Activated T-cell treated with anti-CD3 and anti-CD28 coated beads for 4 hours (primary cell): ENCODE results near the gene DNM3.
A peak's percentile ranks its signal among the peaks of the same experiment; 100 is the strongest.
"Not testable (repeated sequence)": the region's sequence is repeated elsewhere in the genome, so short reads cannot be mapped to it uniquely, and the experiment has no call there.

Source experiments
- DNase-seq: peaks from one replicate; pipeline ENCODE4 v3.0.0-alpha.2; 2020

The DNM3 gene

GRCh38 chr1:172406968-172407367 lies 565.7 kb downstream of the DNM3 start:
- DNase-seq: no peak

- no peak for DNase-seq
Measured at GRCh38 chr1:172408958-172409357, 567.7 kb downstream of the DNM3 start.

- DNase-seq: no peak
Measured at GRCh38 chr1:172410027-172410426, 568.7 kb downstream of the DNM3 start.

GRCh38 chr1:172411791-172412338 lies 570.6 kb downstream of the DNM3 start:
- no peak for DNase-seq

- no peak for DNase-seq
Measured at GRCh38 chr1:172414331-172414730, 573.0 kb downstream of the DNM3 start.

- DNase-seq: no peak
Measured at GRCh38 chr1:172416496-172417035, 575.3 kb downstream of the DNM3 start.

- no peak for DNase-seq
Measured at GRCh38 chr1:172417557-172417956, 576.3 kb downstream of the DNM3 start.

- no peak for DNase-seq
Measured at GRCh38 chr1:172420385-172420784, 579.1 kb downstream of the DNM3 start, which contains the start of gene C1orf105. C1orf105 (plus strand) TSS chr1:172420685; CDS start chr1:172420886, 201 bp downstream.

- no peak for DNase-seq
Measured at GRCh38 chr1:172421974-172422604, 580.8 kb downstream of the DNM3 start.

- DNase-seq: no peak
Measured at GRCh38 chr1:172423336-172423735, 582.0 kb downstream of the DNM3 start.

GRCh38 chr1:172425339-172425738 lies 584.0 kb downstream of the DNM3 start:
- no peak for DNase-seq

- DNase-seq: no peak
Measured at GRCh38 chr1:172427191-172427590, 585.9 kb downstream of the DNM3 start.

- DNase-seq: peak; percentile 29
Measured at GRCh38 chr1:172429331-172430127, 588.2 kb downstream of the DNM3 start.

GRCh38 chr1:172430128-172430454 lies 588.8 kb downstream of the DNM3 start:
- DNase-seq: no peak

- no peak for DNase-seq
Measured at GRCh38 chr1:172431204-172431603, 589.9 kb downstream of the DNM3 start.

GRCh38 chr1:172431721-172432192 lies 590.5 kb downstream of the DNM3 start:
- DNase-seq: no peak

GRCh38 chr1:172437183-172437582 lies 595.9 kb downstream of the DNM3 start:
- DNase-seq: not testable (repeated sequence)

GRCh38 chr1:172442404-172442803 lies 601.1 kb downstream of the DNM3 start:
- DNase-seq: no peak

- DNase-seq: no peak
Measured at GRCh38 chr1:172442843-172443565, 601.7 kb downstream of the DNM3 start.

GRCh38 chr1:172443666-172444453 lies 602.6 kb downstream of the DNM3 start, which contains the start of gene PIGC:
PIGC (minus strand) TSS chr1:172444069; CDS start chr1:172442622, 1,447 bp downstream.
- peak; percentile 86 for DNase-seq

GRCh38 chr1:172446547-172446946 lies 605.2 kb downstream of the DNM3 start:
- no peak for DNase-seq

- no peak for DNase-seq
Measured at GRCh38 chr1:172447641-172448040, 606.3 kb downstream of the DNM3 start.
